PC-3 (cell line): ENCODE results near the gene CDH13.

ENCODE experiments used
- EZH2 ChIP-seq: fragments of 300-600 bp; sonication (generic); IDR thresholded peaks from one replicate; pipeline ENCODE4 v1.6.1; 2017; ENCODE audit warnings: antibody characterized with exemption, mild to moderate bottlenecking, low read length; ENCODE audit not compliant: unreplicated experiment
- EZH2phosphoT487 ChIP-seq: fragments of 300-600 bp; sonication (generic); IDR thresholded peaks from 2 replicates; pipeline ENCODE4 v1.6.1; 2018; ENCODE audit warnings: mild to moderate bottlenecking, antibody characterized with exemption, low read length, borderline replicate concordance
- TF ChIP-seq, protein P1 (sequence below): fragments of 300-600 bp; sonication (generic); conservative IDR thresholded peaks from 2 replicates; pipeline ENCODE4 v1.5.1; 2017; ENCODE audit warnings: antibody characterized with exemption, low read depth, mild to moderate bottlenecking, low read length

DNA sequence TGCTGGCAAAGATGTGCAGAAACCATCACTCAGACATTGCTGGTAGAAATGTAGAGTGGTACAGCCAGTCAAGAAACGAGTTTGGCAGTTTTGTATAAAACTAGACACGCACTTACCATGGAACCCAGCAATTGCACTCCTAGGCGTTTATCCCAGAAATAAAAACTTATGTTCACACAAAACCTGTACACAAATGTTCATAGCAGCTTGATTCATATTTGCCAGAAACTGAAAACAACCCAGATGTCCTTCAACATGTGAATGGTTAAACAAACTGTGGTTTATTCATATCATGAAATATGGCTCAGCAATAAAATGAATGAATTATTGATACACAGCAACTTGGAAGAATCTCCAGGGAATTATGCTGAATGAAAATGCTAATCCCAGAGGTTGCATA, 570.0 kb downstream of the CDH13 start:
- TF ChIP-seq, protein P1, sequence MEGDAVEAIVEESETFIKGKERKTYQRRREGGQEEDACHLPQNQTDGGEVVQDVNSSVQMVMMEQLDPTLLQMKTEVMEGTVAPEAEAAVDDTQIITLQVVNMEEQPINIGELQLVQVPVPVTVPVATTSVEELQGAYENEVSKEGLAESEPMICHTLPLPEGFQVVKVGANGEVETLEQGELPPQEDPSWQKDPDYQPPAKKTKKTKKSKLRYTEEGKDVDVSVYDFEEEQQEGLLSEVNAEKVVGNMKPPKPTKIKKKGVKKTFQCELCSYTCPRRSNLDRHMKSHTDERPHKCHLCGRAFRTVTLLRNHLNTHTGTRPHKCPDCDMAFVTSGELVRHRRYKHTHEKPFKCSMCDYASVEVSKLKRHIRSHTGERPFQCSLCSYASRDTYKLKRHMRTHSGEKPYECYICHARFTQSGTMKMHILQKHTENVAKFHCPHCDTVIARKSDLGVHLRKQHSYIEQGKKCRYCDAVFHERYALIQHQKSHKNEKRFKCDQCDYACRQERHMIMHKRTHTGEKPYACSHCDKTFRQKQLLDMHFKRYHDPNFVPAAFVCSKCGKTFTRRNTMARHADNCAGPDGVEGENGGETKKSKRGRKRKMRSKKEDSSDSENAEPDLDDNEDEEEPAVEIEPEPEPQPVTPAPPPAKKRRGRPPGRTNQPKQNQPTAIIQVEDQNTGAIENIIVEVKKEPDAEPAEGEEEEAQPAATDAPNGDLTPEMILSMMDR = no peak
- TF ChIP-seq EZH2phosphoT487 (no peak), EZH2 (no peak)
